HG03280 (cell line): ENCODE measurements around the gene SLC6A6.

ENCODE experiments used
- ATAC-seq: cut with Tn5 transposase; IDR thresholded peaks from one replicate; pipeline ENCODE4 v1.9.1; 2021; ENCODE audit warnings: mild to moderate bottlenecking, moderate library complexity; ENCODE audit not compliant: unreplicated experiment

The SLC6A6 gene

GRCh38 chr3:14371573-14372474 lies 30.6 kb upstream of the SLC6A6 start:
- no peak for ATAC-seq

- ATAC-seq, result no peak
These were observed 29.8 kb upstream of the SLC6A6 start for GRCh38 chr3:14372587-14372986.

- ATAC-seq, result no peak
These were observed 28.5 kb upstream of the SLC6A6 start for GRCh38 chr3:14373753-14374376.

GRCh38 chr3:14374444-14374883 lies 27.9 kb upstream of the SLC6A6 start:
- no peak for ATAC-seq

- no peak for ATAC-seq
These were observed 27.2 kb upstream of the SLC6A6 start for GRCh38 chr3:14375192-14375591.

- ATAC-seq, result no peak
These were observed 25.9 kb upstream of the SLC6A6 start for GRCh38 chr3:14376348-14377043.

GRCh38 chr3:14377044-14377837 lies 25.2 kb upstream of the SLC6A6 start:
- ATAC-seq, result no peak

- no peak for ATAC-seq
These were observed 24.6 kb upstream of the SLC6A6 start for GRCh38 chr3:14377838-14378169.

GRCh38 chr3:14378415-14378814 lies 24.0 kb upstream of the SLC6A6 start:
- no peak for ATAC-seq

GRCh38 chr3:14379843-14380242 lies 22.6 kb upstream of the SLC6A6 start:
- no peak for ATAC-seq

- ATAC-seq, result no peak
These were observed 16.2 kb upstream of the SLC6A6 start for GRCh38 chr3:14386254-14386653.

GRCh38 chr3:14388201-14388600 lies 14.2 kb upstream of the SLC6A6 start:
- ATAC-seq, result no peak

- no peak for ATAC-seq
These were observed 13.2 kb upstream of the SLC6A6 start for GRCh38 chr3:14389166-14389606.

- no peak for ATAC-seq
These were observed 12.7 kb upstream of the SLC6A6 start for GRCh38 chr3:14389716-14390115.

- ATAC-seq, result no peak
These were observed 11.4 kb upstream of the SLC6A6 start for GRCh38 chr3:14391033-14391432.

- ATAC-seq, result no peak
These were observed 10.2 kb upstream of the SLC6A6 start for GRCh38 chr3:14392231-14392630.

- ATAC-seq, result no peak
These were observed 9.5 kb upstream of the SLC6A6 start for GRCh38 chr3:14392803-14393319.

- no peak for ATAC-seq
These were observed 8.8 kb upstream of the SLC6A6 start for GRCh38 chr3:14393440-14394106.

GRCh38 chr3:14396031-14396692 lies 6.2 kb upstream of the SLC6A6 start:
- ATAC-seq, result no peak

GRCh38 chr3:14397046-14397445 lies 5.4 kb upstream of the SLC6A6 start:
- no peak for ATAC-seq
